ENCODE results near the gene PAOX.

GRCh38 chr10:133357285-133358161 is 21.5 kb upstream of the PAOX start, which contains the start of gene FUOM:
- TF ChIP-seq POLR2A (IDR thresholded peaks at IDR 0.05) (peak in 1 of 2 donors; percentile 37), CTCF (IDR thresholded peaks at IDR 0.05) (no peak), EP300 (IDR thresholded peaks at IDR 0.05) (peak in 1 of 2 donors; percentile 63)
